Femur (tissue), 1 donor: Measurements from ENCODE around the gene SH3GLB1.

Experiments
- DNase-seq: peaks from one replicate; pipeline ENCODE4 v3.0.0-alpha.2; 2017

Gene SH3GLB1

GRCh38 chr1:86774305-86775295, 70.2 kb downstream of the SH3GLB1 start:
- DNase-seq, result peak; percentile 81

DNA sequence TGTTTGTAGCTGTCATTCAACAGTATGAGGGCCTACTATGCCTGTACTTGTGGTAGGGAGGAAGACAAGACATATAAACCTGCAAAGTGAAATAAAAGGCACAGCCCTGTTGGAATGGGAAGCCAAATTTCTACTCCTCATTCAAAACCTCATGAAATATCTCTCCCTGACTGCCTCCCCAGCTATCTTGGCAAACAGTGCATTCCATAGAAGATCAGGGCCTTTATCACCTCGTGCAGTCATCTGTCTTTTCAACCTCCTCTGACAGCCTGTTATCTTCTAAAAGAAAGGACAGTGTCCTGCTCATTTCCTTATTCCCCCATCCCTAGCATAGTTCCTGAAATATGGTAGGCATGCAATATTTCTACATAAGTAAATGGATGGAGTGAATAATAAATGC, 71.0 kb downstream of the SH3GLB1 start:
- DNase-seq, result no peak

GRCh38 chr1:86776108-86776507, 71.7 kb downstream of the SH3GLB1 start:
- DNase-seq, result no peak

- DNase-seq, result no peak
These were observed 74.3 kb downstream of the SH3GLB1 start for GRCh38 chr1:86778569-86779239.

DNA sequence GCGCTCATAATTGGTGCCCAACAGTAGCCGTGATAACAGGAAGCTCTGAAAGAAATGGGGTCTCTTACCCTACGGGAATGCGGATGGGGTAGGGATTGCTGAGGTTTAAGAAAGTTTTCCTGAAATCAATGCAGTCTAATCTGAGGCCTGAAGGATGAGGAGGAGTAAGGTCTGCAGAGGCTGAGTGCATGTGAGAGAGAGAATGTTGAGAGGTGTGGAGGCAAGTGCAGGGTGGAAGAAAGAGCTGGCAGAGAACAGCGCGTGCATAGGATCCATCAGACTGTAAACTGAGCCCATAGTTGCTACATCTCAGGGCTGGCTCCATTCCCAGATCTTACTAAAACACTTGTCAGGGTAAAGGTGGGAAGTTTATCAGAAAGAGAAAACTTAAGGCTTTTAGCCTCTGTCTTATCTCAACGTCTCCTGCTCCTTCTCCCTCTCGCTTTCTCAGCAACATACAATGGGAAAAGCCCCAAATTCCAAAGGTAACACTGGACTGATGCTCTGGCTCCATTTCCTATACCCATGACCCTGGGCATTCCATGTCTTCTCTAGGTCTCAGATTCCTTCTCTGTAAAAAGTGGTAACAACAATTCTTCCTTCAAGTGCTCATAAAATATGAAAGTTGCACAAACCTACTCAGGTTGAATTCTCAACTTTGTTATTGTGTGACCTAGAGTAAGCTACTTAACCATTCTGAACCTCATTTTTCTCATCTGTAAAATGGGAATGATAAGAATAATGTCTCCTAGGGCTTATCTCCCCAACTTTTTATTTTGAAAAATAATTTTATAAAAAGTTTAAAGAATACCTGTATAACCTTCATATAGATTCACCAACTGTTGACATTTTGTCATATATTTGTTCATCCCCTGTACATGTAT, 75.2 kb downstream of the SH3GLB1 start:
- no peak for DNase-seq

DNA sequence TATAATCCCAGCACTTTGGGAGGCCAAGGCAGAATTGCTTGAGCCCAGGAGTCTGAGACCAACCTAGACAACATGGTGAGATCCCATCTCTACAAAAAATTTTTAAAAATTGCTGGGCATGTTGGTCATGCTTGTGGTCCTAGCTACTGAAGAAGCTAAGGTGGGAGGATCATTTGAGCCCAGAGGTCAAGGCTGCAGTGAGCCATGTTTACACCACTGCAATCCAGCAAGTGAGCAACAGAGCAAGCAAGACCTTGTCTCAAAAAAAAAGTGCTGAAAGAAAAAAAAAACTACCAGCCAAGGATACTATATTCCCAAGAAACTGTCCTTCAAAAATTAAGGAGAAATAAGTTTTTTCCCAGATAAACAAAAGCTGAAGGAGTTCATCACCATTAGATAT, 78.1 kb downstream of the SH3GLB1 start:
- no peak for DNase-seq

- no peak for DNase-seq
These were observed 83.2 kb downstream of the SH3GLB1 start for GRCh38 chr1:86787621-86788020.

GRCh38 chr1:86788300-86789206, 84.2 kb downstream of the SH3GLB1 start:
- DNase-seq, result no peak

- no peak for DNase-seq
These were observed 90.9 kb downstream of the SH3GLB1 start for GRCh38 chr1:86795316-86795715.
